ENCODE measurements around the gene GABRB3.

Gene GABRB3

DNA sequence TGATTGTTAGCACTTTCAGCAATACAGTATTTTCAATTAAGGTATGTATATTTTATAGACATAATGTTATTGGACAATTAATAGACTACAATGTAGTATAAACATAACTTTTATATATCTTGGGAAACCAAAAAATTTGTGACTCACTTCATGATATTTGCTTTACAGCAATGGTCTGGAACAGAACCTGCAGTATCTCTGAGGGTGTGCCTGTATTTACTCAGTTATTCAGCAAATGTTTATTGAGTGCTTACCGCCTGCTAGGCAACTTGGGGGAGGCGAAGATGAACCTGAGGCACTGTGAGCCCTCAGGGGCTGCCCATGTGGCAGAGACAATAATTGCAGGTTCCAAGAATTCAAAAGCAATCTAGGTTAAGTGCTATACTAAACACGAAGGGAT is 144.8 kb downstream of the GABRB3 start:
- Histone ChIP-seq H3K36me3 (ENCODE audit: control insufficient read depth in 2 of 2, insufficient read depth in 1 of 2, low read length in 2 of 2) (no peaks in the 10 kb centered on the region), H3K9me3 (ENCODE audit: control insufficient read depth, insufficient read depth, low read depth, low read length) (no peaks in the 10 kb centered on the region), H3K27ac (ENCODE audit: extremely low read depth, low read depth, low read length) (no peak overlapping the region), H3K4me1 (ENCODE audit: control insufficient read depth, insufficient read depth, low read length) (no peaks in the 10 kb centered on the region), H3K4me3 (ENCODE audit: low read depth, low read length) (no peak overlapping the region)
- CTCF ChIA-PET: no interaction called here
- POLR2A ChIA-PET: no interaction called here
- TF ChIP-seq GLIS1 (tag by site-specific recombination; IDR thresholded peaks at IDR 0.05) (peak; percentile 35; the same call in 1 of the 2 replicates), ZNF501 (tag by site-specific recombination; IDR thresholded peaks at IDR 0.05) (no peak), ZNF335 (tag by site-specific recombination; conservative IDR thresholded peaks at IDR 0.05) (no peak), ZNF302 (tag by site-specific recombination; IDR thresholded peaks at IDR 0.05; ENCODE audit: low read depth) (no peak), SCRT1 (tag by site-specific recombination; IDR thresholded peaks at IDR 0.05; ENCODE audit: borderline replicate concordance) (no peak)

GRCh38 chr15:26624128-26624527 is 148.7 kb downstream of the GABRB3 start:
- no peaks in the 10 kb centered on the region for H3K36me3 ChIP-seq (ENCODE audit: control insufficient read depth in 2 of 2, insufficient read depth in 1 of 2, low read length in 2 of 2)
- no peak overlapping the region for H3K27ac ChIP-seq (ENCODE audit: extremely low read depth, low read depth, low read length)
- H3K4me3 ChIP-seq (ENCODE audit: low read depth, low read length): no peak overlapping the region
- H3K4me1 ChIP-seq (ENCODE audit: control insufficient read depth, insufficient read depth, low read length): no peaks in the 10 kb centered on the region
- TF ChIP-seq SCRT1 (tag by site-specific recombination; IDR thresholded peaks at IDR 0.05; ENCODE audit: borderline replicate concordance) (no peak), ZNF433 (tag by site-specific recombination; IDR thresholded peaks at IDR 0.05; ENCODE audit: low read depth) (no peak), ZNF600 (tag by site-specific recombination; IDR thresholded peaks at IDR 0.05) (no peak), ZNF239 (tag by site-specific recombination; IDR thresholded peaks at IDR 0.05) (no peak), ZFHX2 (tag by site-specific recombination; conservative IDR thresholded peaks at IDR 0.05) (no peak), ZNF394 (tag by site-specific recombination; IDR thresholded peaks at IDR 0.05; ENCODE audit: borderline replicate concordance) (no peak), ZNF112 (tag by site-specific recombination; IDR thresholded peaks at IDR 0.05) (no peak)
- TF ChIP-seq, protein P1, sequence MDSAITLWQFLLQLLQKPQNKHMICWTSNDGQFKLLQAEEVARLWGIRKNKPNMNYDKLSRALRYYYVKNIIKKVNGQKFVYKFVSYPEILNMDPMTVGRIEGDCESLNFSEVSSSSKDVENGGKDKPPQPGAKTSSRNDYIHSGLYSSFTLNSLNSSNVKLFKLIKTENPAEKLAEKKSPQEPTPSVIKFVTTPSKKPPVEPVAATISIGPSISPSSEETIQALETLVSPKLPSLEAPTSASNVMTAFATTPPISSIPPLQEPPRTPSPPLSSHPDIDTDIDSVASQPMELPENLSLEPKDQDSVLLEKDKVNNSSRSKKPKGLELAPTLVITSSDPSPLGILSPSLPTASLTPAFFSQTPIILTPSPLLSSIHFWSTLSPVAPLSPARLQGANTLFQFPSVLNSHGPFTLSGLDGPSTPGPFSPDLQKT (IDR thresholded peaks at IDR 0.05; ENCODE audit: borderline replicate concordance, low read depth, low read length): no peak
- POLR2A ChIA-PET: no interaction called here
- H3K9me3 ChIP-seq (ENCODE audit: control insufficient read depth, insufficient read depth, low read depth, low read length): no peaks in the 10 kb centered on the region
- CTCF ChIA-PET: no interaction called here

GRCh38 chr15:26623071-26623470 is 149.8 kb downstream of the GABRB3 start:
- Histone ChIP-seq H3K4me1 (ENCODE audit: control insufficient read depth, insufficient read depth, low read length) (no peaks in the 10 kb centered on the region), H3K27ac (ENCODE audit: extremely low read depth, low read depth, low read length) (no peak overlapping the region), H3K4me3 (ENCODE audit: low read depth, low read length) (no peak overlapping the region), H3K36me3 (ENCODE audit: control insufficient read depth in 2 of 2, insufficient read depth in 1 of 2, low read length in 2 of 2) (no peaks in the 10 kb centered on the region), H3K9me3 (ENCODE audit: control insufficient read depth, insufficient read depth, low read depth, low read length) (no peaks in the 10 kb centered on the region)
- ChIA-PET CTCF (no interaction called here), POLR2A (no interaction called here)
- TF ChIP-seq ATF2 (tag by site-specific recombination; IDR thresholded peaks at IDR 0.05; ENCODE audit: low read depth) (no peak), OVOL3 (tag by site-specific recombination; IDR thresholded peaks at IDR 0.05) (no peak), IKZF3 (tag by site-specific recombination; IDR thresholded peaks at IDR 0.05) (no peak)

DNA sequence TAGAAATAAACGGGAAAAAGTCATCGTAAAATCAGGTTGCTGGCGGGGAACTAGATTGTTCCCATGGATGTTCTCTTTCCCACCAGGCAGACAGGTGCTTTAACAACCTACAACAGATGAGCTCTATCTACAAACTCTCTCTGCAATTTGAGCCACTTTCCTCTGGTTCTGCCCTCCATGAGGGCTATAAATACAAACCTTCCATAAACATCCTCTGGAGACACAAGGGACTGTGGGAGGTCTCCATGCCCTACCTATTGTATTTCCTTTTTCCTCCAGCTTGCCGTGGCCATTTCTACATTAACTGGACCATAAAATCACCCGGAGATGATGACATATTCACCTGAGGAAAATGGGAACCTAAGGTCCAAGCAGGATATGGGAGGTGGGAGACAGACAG is 151.1 kb downstream of the GABRB3 start:
- Histone ChIP-seq H3K36me3 (ENCODE audit: control insufficient read depth in 2 of 2, insufficient read depth in 1 of 2, low read length in 2 of 2) (no peaks in the 10 kb centered on the region), H3K4me3 (ENCODE audit: low read depth, low read length) (no peak overlapping the region), H3K27ac (ENCODE audit: extremely low read depth, low read depth, low read length) (no peak overlapping the region), H3K9me3 (ENCODE audit: control insufficient read depth, insufficient read depth, low read depth, low read length) (no peaks in the 10 kb centered on the region), H3K4me1 (ENCODE audit: control insufficient read depth, insufficient read depth, low read length) (no peaks in the 10 kb centered on the region)
- POLR2A ChIA-PET: no interaction called here
- TF ChIP-seq ZNF423 (tag by site-specific recombination; IDR thresholded peaks at IDR 0.05) (no peak), GLIS1 (tag by site-specific recombination; IDR thresholded peaks at IDR 0.05) (peak; percentile 30; the same call in 1 of the 2 replicates), SCRT2 (tag by site-specific recombination; IDR thresholded peaks at IDR 0.05) (no peak), REPIN1 (tag by site-specific recombination; IDR thresholded peaks at IDR 0.05; ENCODE audit: low read depth) (no peak), TRIM28 (IDR thresholded peaks at IDR 0.05; ENCODE audit: borderline replicate concordance, low read length) (no peak)
- TF ChIP-seq, protein P2, sequence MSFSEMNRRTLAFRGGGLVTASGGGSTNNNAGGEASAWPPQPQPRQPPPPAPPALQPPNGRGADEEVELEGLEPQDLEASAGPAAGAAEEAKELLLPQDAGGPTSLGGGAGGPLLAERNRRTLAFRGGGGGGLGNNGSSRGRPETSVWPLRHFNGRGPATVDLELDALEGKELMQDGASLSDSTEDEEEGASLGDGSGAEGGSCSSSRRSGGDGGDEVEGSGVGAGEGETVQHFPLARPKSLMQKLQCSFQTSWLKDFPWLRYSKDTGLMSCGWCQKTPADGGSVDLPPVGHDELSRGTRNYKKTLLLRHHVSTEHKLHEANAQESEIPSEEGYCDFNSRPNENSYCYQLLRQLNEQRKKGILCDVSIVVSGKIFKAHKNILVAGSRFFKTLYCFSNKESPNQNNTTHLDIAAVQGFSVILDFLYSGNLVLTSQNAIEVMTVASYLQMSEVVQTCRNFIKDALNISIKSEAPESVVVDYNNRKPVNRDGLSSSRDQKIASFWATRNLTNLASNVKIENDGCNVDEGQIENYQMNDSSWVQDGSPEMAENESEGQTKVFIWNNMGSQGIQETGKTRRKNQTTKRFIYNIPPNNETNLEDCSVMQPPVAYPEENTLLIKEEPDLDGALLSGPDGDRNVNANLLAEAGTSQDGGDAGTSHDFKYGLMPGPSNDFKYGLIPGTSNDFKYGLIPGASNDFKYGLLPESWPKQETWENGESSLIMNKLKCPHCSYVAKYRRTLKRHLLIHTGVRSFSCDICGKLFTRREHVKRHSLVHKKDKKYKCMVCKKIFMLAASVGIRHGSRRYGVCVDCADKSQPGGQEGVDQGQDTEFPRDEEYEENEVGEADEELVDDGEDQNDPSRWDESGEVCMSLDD (tag by site-specific recombination; IDR thresholded peaks at IDR 0.05): no peak
- TF ChIP-seq, protein P3, sequence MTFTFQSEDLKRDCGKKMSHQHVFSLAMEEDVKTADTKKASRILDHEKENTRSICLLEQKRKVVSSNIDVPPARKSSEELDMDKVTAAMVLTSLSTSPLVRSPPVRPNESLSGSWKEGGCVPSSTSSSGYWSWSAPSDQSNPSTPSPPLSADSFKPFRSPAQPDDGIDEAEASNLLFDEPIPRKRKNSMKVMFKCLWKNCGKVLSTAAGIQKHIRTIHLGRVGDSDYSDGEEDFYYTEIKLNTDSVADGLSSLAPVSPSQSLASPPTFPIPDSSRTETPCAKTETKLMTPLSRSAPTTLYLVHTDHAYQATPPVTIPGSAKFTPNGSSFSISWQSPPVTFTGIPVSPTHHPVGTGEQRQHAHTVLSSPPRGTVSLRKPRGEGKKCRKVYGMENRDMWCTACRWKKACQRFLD (tag by site-specific recombination; IDR thresholded peaks at IDR 0.05): no peak
- CTCF ChIA-PET: no interaction called here

Data from HEK293 (cell line).